HG02588 (cell line): ENCODE measurements around the gene SYNPR.
A peak's percentile ranks its signal among the peaks of the same experiment; 100 is the strongest.

Experiments used
- ATAC-seq: cut with Tn5 transposase; IDR thresholded peaks from one replicate; pipeline ENCODE4 v1.9.1; 2021; ENCODE audit warnings: mild to moderate bottlenecking, moderate library complexity; ENCODE audit not compliant: unreplicated experiment

The SYNPR gene

GRCh38 chr3:63303238-63303637, 25.1 kb downstream of the SYNPR start:
- no peak for ATAC-seq

DNA sequence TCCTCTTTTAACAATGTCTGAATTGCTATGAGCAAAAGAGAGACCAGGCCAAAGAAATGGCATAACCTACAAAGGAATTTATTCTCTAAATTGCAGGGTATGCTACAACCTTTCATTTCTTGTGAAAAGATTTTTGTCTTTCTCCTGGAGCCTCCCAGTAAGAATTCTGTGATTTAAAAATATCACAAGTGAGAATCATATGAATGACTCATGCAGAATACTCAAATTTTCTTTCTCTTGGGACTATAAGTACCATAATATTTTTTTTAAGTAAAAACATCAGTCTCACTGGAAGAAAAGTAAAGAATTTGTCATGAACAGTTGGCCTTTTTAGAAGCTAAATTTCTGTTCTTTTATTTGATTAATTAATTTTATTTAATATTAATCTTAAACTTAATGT, 26.3 kb downstream of the SYNPR start:
- no peak for ATAC-seq

DNA sequence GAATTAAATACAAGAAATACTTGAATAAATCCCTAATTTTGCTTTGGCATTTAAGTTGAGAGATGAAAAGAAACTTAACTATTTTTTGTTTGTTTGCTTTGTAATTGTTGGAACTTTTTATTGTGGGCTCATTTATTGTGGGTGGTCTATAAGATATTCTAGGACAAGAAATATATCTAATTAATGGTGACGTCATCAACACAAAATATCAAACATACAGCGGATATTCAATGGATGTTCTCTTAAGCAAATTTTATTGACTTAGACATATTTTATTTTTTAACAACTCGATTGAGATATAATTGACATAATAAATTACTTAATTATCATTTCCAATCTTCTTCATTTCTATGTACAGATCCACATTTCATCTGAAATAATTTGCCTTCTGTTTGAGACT, 30.0 kb downstream of the SYNPR start:
- ATAC-seq, result no peak

DNA sequence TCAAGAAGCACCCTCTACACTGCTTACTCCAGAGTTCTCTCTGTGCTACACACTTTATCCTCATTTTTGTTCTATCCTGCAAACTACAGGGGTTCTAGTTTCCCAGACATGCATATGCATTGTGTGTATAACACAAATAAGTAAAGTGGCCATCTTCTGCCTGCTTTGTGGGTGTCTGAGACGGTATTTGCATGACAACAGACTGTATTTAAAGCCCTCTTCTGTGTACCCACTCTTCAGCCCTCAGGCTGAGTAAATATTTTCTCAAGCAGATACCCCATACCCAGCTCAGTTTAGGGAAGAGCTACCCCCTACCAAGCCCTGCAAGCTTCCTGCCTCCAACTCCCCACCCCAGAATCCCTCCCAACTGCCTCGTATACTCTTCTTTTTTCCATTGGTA, 31.7 kb downstream of the SYNPR start:
- no peak for ATAC-seq

DNA sequence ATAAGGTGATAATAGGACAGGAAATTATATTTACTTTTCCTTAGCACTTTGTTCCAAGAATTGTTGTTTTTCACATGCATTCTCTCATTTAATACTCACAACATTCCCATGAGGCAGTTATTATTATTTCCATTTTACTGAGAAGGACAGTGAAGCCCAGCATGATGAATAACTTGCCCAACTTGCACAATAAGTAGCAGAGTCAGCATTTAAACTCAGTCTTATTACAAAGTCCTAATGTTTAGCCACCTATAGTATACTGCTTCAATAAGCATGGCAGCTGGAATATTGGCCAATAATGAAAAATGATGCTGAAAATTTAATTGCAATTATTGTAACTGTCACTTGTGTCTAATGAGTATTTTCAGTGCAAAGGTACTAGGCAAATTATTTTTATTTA, 45.7 kb downstream of the SYNPR start:
- no peak for ATAC-seq

- no peak for ATAC-seq
Observed at GRCh38 chr3:63324621-63325020, 46.5 kb downstream of the SYNPR start.

DNA sequence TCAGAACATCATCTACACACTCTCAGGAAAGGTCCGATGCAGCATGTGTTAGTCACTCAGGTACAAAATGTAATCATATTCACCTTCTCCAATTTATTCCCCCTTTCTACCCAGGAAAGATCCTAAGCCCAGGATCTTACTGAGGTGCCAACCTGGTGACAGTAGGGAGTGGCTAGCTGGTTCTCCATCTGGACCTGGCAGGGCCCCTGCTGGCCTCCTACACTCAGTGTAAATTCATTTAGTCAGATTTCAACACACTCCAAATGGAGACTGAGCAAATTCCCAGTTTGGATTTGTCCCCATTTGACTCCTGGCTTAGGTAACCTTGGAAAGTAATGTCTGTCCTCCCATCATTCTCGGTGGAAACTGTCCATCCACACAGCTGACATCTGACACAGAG, 47.3 kb downstream of the SYNPR start:
- no peak for ATAC-seq

DNA sequence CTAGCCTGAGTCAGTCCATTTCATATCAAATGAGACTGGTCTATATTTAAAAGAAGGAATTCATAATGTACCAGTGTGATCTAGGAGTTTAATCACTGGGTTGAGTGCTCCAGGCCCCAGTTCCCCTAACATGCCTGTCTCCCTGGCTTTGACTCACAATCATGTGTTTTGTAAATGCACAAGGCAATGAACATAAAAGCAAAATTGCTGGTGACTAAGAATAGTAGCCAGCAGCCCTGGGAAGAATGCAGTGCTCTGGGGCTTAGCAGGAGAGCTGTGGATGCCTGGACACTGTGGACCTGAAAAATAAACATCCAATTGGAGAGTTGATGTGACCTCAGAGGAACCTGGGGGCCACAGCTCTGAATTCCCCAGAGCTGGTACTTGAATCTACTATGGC, 50.3 kb downstream of the SYNPR start:
- ATAC-seq, result no peak

DNA sequence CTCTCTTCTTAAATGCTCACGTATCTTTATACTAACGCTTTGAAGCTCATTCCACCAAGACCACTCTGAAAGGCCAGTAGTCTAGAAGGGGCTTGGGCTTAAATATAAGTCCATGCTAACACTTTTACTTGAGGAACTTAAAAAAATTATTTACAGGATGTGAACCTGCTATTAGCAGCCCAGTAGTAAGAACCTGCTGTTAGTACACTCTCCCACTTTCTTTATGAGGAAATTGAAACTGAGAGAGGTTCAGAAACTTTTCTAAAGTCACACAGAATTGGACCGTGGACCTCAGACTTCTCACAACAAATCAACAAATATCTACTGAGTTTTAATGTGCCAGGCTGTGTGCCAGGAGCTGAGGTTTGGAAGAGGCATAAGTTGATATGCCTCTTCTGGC, 53.4 kb downstream of the SYNPR start:
- ATAC-seq, result no peak

GRCh38 chr3:63333815-63334214, 55.7 kb downstream of the SYNPR start:
- no peak for ATAC-seq

- no peak for ATAC-seq
Observed at GRCh38 chr3:63338351-63338750, 60.2 kb downstream of the SYNPR start.

- ATAC-seq, result no peak
Observed at GRCh38 chr3:63343674-63344073, 65.6 kb downstream of the SYNPR start.

- no peak for ATAC-seq
Observed at GRCh38 chr3:63344661-63345060, 66.6 kb downstream of the SYNPR start.

DNA sequence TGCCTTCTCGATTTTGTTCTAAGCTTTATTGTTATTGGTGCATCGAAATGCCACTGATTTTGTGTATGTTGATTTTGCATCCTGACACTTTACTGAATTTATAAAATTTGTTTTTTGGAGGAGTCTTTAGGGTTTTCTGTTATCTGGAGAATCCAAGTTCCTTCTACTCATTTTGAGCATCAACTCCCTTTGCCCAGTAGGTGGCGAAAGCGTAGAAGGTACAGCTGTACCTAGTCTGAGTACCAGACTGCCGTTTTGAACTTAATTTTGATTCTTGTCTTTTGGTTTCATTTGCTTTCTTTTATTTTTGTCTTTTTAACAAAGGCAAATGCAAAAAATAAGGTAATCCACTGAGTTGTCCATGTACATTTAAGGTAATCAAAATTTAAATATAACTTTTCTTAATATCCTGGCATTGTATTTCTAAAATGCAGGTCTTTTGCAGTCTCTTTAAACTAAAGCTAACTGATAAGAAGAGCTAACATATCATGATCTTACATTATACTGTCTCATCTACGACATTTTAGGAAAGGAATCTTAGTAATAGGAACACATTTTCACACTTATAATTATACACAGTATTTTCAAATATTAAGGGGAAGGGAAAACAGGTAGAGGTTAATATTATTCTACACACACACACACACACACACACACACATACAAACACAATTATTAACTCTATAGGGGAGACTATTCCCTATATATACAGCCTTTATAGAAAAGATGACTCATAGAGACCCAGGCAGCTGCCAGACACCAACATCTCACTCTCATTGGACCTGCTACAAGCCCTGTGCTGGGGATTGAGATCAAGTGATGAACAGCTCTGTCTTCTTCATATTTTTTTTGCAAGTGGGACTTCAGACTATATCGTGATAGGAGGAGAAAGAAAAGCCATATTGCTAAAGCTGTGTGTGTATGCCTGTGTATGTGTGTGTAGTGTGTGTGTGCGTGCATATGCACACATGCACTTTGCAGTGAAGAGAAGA, 71.8 kb downstream of the SYNPR start:
- ATAC-seq, result peak; percentile 57

DNA sequence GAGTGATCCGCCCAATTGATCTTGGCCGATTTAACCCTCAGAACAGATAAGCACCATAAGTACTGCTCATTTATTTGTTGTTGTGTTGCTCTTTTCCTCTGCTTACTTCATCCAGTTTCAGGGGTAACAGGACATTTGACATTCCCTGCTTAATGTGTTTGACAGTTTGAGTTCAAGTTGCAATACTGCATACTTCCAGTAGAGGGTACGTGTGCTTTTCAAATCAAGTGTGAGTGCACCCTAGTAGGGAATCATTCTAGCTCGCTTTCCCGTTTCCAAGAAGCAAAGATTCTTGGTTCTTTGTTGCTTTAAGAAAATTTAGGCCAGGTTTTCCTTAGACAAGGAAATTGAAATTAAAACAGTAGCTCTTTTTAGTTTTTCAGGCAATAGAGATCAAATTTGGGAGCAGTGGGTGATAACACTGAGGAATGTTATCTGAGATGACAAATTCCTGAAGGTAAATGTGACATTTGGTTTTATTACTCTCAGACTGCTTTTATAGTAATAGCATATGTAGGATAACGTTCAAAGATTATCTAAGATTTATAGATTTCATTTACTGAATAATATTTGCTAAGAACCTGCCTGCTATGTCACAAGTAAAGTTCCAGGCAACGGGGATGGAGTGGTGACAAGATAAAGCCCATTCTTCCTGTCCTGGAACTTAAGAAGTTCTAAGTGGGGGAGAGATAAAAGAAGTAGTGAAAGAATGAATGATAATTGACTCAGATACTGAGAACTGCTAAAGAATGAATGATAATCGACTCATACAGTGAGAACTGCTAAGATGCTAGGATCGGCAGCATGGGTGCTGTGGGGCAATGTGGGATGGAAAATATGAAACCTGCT, 73.3 kb downstream of the SYNPR start:
- peak; percentile 60 for ATAC-seq

GRCh38 chr3:63352008-63352279, 73.8 kb downstream of the SYNPR start:
- no peak for ATAC-seq

DNA sequence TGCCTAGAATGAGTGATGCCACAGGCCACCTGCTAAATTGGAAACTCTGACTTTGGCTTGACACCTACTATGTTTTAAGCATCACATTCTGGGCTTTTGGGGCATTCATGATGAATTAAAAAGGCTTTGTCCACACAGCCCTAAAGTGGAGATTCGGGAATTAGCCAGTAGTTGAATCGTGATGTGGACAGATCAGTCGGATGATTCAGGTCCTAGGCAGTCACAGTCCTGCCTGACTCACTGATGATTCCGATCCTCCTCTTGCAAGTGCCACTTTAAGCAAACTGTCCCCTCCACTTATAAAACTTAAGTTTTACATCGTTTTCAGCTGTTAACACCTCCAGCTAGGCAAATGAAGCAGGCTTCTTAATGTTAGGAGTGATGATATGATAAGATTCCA, 75.3 kb downstream of the SYNPR start:
- ATAC-seq, result no peak

- ATAC-seq, result no peak
Observed at GRCh38 chr3:63354160-63354559, 76.1 kb downstream of the SYNPR start.

GRCh38 chr3:63355809-63356208, 77.7 kb downstream of the SYNPR start:
- no peak for ATAC-seq

DNA sequence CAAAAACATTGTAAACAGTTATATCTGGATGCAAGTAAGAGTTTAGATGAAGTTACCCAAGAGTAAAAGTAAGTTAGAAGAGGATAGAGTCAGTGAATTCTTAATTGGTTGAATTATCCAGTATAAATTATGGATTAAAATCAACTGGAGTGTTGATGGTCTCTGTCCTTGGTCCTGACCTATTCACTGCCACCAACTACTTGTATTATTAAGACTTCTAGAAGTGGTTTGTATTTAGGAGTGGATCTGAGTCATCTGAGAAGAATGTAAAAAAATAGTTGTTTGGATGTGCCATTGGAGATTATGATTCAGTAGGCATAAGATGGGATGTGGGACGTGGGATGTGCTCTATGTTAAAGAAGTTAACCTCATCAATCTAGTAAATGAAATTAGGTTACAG, 86.4 kb downstream of the SYNPR start:
- no peak for ATAC-seq

DNA sequence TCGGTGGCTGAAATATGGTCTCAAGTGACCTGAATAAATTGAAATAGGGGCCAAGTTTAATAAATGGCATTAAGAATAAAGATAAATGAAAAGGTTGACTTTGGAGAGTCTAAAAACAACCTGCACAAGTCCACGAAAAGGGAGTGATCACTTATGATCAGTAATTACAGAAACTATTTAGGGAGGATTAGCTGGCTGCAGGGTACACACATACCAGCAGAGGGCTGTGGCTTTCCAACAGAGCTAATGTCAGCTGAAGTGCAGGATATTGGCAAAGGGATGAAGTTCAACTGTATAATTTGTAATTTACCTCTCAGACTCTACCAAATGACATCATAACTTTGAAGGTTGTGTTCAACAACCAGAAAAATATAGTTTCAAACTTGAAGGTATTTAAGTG, 86.8 kb downstream of the SYNPR start:
- ATAC-seq, result no peak

GRCh38 chr3:63365671-63366070, 87.6 kb downstream of the SYNPR start:
- ATAC-seq, result no peak
